ENCODE data around the gene TRIM10.

DNA sequence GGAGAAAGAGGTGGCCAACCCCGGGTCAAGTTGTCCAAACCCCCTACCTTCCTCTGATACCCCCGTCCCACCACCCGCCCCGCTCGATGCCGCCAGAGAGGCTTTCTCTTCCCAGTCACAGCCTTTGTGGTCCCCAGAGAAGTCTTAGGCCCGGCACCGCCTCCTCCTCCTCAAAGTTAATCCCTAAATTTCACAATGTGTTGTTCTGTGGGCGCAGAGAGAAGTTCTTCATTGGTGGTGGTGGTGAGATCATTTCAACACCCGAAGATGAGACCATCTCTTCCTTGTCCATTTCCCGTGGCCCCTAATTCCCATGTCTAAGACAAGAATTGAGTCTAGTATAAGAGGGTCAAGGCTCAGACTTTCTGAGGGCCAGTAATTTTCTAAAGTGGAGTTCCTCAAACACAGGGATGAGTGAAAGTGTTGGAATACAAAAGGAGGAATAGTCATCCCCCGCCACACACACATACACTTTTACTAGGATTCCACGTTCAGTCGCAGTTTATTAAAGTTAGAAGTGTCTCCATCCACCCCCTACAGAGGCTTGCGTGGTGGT, 58.5 kb downstream of the TRIM10 start:
- TF ChIP-seq EZH2 (optimal IDR thresholded peaks at IDR 0.05; ENCODE audit: low read depth, low read length) (no peak), EZH2phosphoT487 (IDR thresholded peaks at IDR 0.05; ENCODE audit: low read length) (no peak)
- TF ChIP-seq, protein P1, sequence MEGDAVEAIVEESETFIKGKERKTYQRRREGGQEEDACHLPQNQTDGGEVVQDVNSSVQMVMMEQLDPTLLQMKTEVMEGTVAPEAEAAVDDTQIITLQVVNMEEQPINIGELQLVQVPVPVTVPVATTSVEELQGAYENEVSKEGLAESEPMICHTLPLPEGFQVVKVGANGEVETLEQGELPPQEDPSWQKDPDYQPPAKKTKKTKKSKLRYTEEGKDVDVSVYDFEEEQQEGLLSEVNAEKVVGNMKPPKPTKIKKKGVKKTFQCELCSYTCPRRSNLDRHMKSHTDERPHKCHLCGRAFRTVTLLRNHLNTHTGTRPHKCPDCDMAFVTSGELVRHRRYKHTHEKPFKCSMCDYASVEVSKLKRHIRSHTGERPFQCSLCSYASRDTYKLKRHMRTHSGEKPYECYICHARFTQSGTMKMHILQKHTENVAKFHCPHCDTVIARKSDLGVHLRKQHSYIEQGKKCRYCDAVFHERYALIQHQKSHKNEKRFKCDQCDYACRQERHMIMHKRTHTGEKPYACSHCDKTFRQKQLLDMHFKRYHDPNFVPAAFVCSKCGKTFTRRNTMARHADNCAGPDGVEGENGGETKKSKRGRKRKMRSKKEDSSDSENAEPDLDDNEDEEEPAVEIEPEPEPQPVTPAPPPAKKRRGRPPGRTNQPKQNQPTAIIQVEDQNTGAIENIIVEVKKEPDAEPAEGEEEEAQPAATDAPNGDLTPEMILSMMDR (IDR thresholded peaks at IDR 0.05; ENCODE audit: low read length): no peak

Data from MM.1S (cell line).